ENCODE data around the gene BRD4. TPM values are rescaled to one million over a fixed set of nuclear protein-coding genes. Genes with fewer than 3 reads are reported as not detected.

Gene BRD4
- total RNA-seq, 2 experiments from 2014 or later = 106 to 126 TPM

- peaks cover 20% of the 10 kb centered on the region for H3K36me3 Mint-ChIP-seq (ENCODE audit: low read depth)
- H3K4me1 Mint-ChIP-seq = peaks cover 81% of the 10 kb centered on the region
- peak overlapping the region; percentile 67 for H3K27ac Mint-ChIP-seq
- DNase-seq = no peak
- intact Hi-C loops (cut with DNase I, micrococcal nuclease) = no loop called here
- ATAC-seq = no peak
- ChIA-PET POLR2A (no interaction called here), CTCF (interaction anchor here (1.2 kb wide), 1 partner anchor 22 kb away, joined by 3 read pairs; no protein-coding TSS in a partner anchor)
- H3K9me3 Mint-ChIP-seq (ENCODE audit: low read depth) = no peaks in the 10 kb centered on the region
- H3K27me3 Mint-ChIP-seq = no peaks in the 10 kb centered on the region
- H3K4me3 Mint-ChIP-seq = no peak overlapping the region
Measured at GRCh38 chr19:15313649-15314279, 18.6 kb downstream of the BRD4 start.

GRCh38 chr19:15307169-15307568 is 25.2 kb downstream of the BRD4 start:
- POLR2A ChIA-PET = interaction anchor here (0.9 kb wide), 1 partner anchor 9 kb away, joined by 6 read pairs; no protein-coding TSS in a partner anchor
- H3K27ac Mint-ChIP-seq = peak overlapping the region; percentile 40
- no peak for ATAC-seq
- CTCF ChIA-PET = interaction anchor here (2.0 kb wide), 1 partner anchor 10 kb away, joined by 7 read pairs; no protein-coding TSS in a partner anchor
- H3K27me3 Mint-ChIP-seq = no peaks in the 10 kb centered on the region
- DNase-seq = no peak
- peaks cover 19% of the 10 kb centered on the region for H3K36me3 Mint-ChIP-seq (ENCODE audit: low read depth)
- no peaks in the 10 kb centered on the region for H3K9me3 Mint-ChIP-seq (ENCODE audit: low read depth)
- intact Hi-C loops (cut with DNase I, micrococcal nuclease) = loop anchor here in 1 of 2 experiments (2.0 to 10.0 kb wide), 2 partner anchors 772 to 782 kb away; partner anchors contain the start of gene TECR
- H3K4me3 Mint-ChIP-seq = no peak overlapping the region
- H3K4me1 Mint-ChIP-seq = peaks cover 78% of the 10 kb centered on the region

- CTCF ChIA-PET = interaction anchor here (0.6 to 2.0 kb wide), 8 partner anchors 11 to 525 kb away, joined by 3 to 7 read pairs (median 4); no protein-coding TSS in a partner anchor
- POLR2A ChIA-PET = no interaction called here
- intact Hi-C loops (cut with DNase I, micrococcal nuclease) = loop anchor here in 1 of 2 experiments (2.0 to 10.0 kb wide), 2 partner anchors 773 to 781 kb away; partner anchors contain the start of gene TECR
- peaks cover 14% of the 10 kb centered on the region for H3K36me3 Mint-ChIP-seq (ENCODE audit: low read depth)
- no peaks in the 10 kb centered on the region for H3K27me3 Mint-ChIP-seq
- no peak overlapping the region for H3K4me3 Mint-ChIP-seq
- ATAC-seq (no peak), DNase-seq (no peak)
- H3K4me1 Mint-ChIP-seq = peaks cover 78% of the 10 kb centered on the region
- H3K27ac Mint-ChIP-seq = no peak overlapping the region
- no peaks in the 10 kb centered on the region for H3K9me3 Mint-ChIP-seq (ENCODE audit: low read depth)
Measured at GRCh38 chr19:15305582-15306334, 26.6 kb downstream of the BRD4 start.

GRCh38 chr19:15304140-15304705 is 28.1 kb downstream of the BRD4 start:
- ChIA-PET POLR2A (interaction anchor here (0.8 to 1.3 kb wide), 5 partner anchors 13 to 1557 kb away, joined by 3 to 5 read pairs (median 3); a partner anchor contains a TSS), CTCF (interaction anchor here (0.6 to 1.4 kb wide), 7 partner anchors 9 to 30 kb away, joined by 3 to 7 read pairs (median 4); no protein-coding TSS in a partner anchor)
- Mint-ChIP-seq H3K27me3 (no peaks in the 10 kb centered on the region), H3K36me3 (ENCODE audit: low read depth) (peaks cover 13% of the 10 kb centered on the region), H3K27ac (peak overlapping the region; percentile 95), H3K9me3 (ENCODE audit: low read depth) (no peaks in the 10 kb centered on the region), H3K4me1 (peaks cover 81% of the 10 kb centered on the region), H3K4me3 (peak overlapping the region; percentile 52)
- peak; percentile 65 for ATAC-seq
- DNase-seq = peak; percentile 76
- intact Hi-C loops (cut with DNase I, micrococcal nuclease) = loop anchor here in 1 of 2 experiments (1.0 to 10.0 kb wide), 2 partner anchors 27 to 779 kb away; partner anchors contain the start of gene TECR

- ATAC-seq (no peak), DNase-seq (no peak)
- no peaks in the 10 kb centered on the region for H3K27me3 Mint-ChIP-seq
- intact Hi-C loops (cut with DNase I, micrococcal nuclease) = loop anchor here in 1 of 2 experiments (10.0 kb wide), 1 partner anchor 778 kb away; the partner anchor contains the start of gene TECR
- H3K9me3 Mint-ChIP-seq (ENCODE audit: low read depth) = no peaks in the 10 kb centered on the region
- peaks cover 16% of the 10 kb centered on the region for H3K36me3 Mint-ChIP-seq (ENCODE audit: low read depth)
- ChIA-PET POLR2A (interaction anchor here (1.3 kb wide), 1 partner anchor 21 kb away, joined by 4 read pairs; no protein-coding TSS in a partner anchor), CTCF (interaction anchor here (0.7 to 1.4 kb wide), 9 partner anchors 8 to 1519 kb away, joined by 3 to 6 read pairs (median 4); no protein-coding TSS in a partner anchor)
- H3K27ac Mint-ChIP-seq = peak overlapping the region; percentile 95
- H3K4me3 Mint-ChIP-seq = peak overlapping the region; percentile 52
- H3K4me1 Mint-ChIP-seq = peaks cover 90% of the 10 kb centered on the region
Measured at GRCh38 chr19:15303105-15303780, 29.1 kb downstream of the BRD4 start.

GRCh38 chr19:15300533-15301197 is 31.7 kb downstream of the BRD4 start:
- ChIA-PET CTCF (interaction anchor here (0.6 to 1.6 kb wide), 6 partner anchors 9 to 33 kb away, joined by 3 to 6 read pairs (median 4); no protein-coding TSS in a partner anchor), POLR2A (interaction anchor here (0.6 to 1.0 kb wide), 8 partner anchors 8 to 156 kb away, joined by 3 to 9 read pairs (median 3); partner anchors contain the start of gene AKAP8)
- intact Hi-C loops (cut with DNase I, micrococcal nuclease) = loop anchor here (1.0 to 10.0 kb wide), 9 partner anchors 17 to 776 kb away; partner anchors contain the start of genes AKAP8 (in 1 of the 2), BRD4 (in 1 of the 2) and TECR (in 1 of the 2)

GRCh38 chr19:15299568-15300409 is 32.5 kb downstream of the BRD4 start:
- intact Hi-C loops (cut with DNase I, micrococcal nuclease) = loop anchor here (2.0 to 10.0 kb wide), 7 partner anchors 17 to 1452 kb away; partner anchors contain the start of genes AKAP8 (in 1 of the 2) and TECR (in 1 of the 2)
- Mint-ChIP-seq H3K36me3 (ENCODE audit: low read depth) (peaks cover 31% of the 10 kb centered on the region), H3K9me3 (ENCODE audit: low read depth) (no peaks in the 10 kb centered on the region), H3K27ac (peak overlapping the region; percentile 99), H3K27me3 (no peaks in the 10 kb centered on the region), H3K4me3 (peak overlapping the region; percentile 53), H3K4me1 (peaks cover 97% of the 10 kb centered on the region)
- CTCF ChIA-PET = interaction anchor here (1.1 to 3.1 kb wide), 4 partner anchors 8 to 17 kb away, joined by 3 to 12 read pairs (median 5); no protein-coding TSS in a partner anchor
- POLR2A ChIA-PET = interaction anchor here (0.7 to 1.0 kb wide), 2 partner anchors 30 to 43 kb away, joined by 3 to 4 read pairs; no protein-coding TSS in a partner anchor
- DNase-seq = no peak
- no peak for ATAC-seq

More at GRCh38 chr19:15300533-15301197, 31.7 kb downstream of the BRD4 start:
- Mint-ChIP-seq H3K9me3 (ENCODE audit: low read depth) (no peaks in the 10 kb centered on the region), H3K4me3 (peak overlapping the region; percentile 53), H3K4me1 (peaks cover 94% of the 10 kb centered on the region), H3K36me3 (ENCODE audit: low read depth) (peaks cover 24% of the 10 kb centered on the region), H3K27me3 (no peaks in the 10 kb centered on the region), H3K27ac (peak overlapping the region; percentile 99)
- peak; percentile 75 for ATAC-seq
- peak; percentile 64 for DNase-seq

GRCh38 chr19:15298847-15299567 is 33.3 kb downstream of the BRD4 start:
- POLR2A ChIA-PET = interaction anchor here (0.6 to 0.7 kb wide), 3 partner anchors 31 to 513 kb away, joined by 4 read pairs; no protein-coding TSS in a partner anchor
- Mint-ChIP-seq H3K4me3 (no peak overlapping the region), H3K27me3 (no peaks in the 10 kb centered on the region), H3K36me3 (ENCODE audit: low read depth) (peaks cover 34% of the 10 kb centered on the region), H3K27ac (peak overlapping the region; percentile 99), H3K4me1 (peaks cover 97% of the 10 kb centered on the region), H3K9me3 (ENCODE audit: low read depth) (no peaks in the 10 kb centered on the region)
- ATAC-seq = no peak
- no peak for DNase-seq
- CTCF ChIA-PET = interaction anchor here (1.0 to 3.1 kb wide), 3 partner anchors 9 to 16 kb away, joined by 3 to 12 read pairs (median 3); no protein-coding TSS in a partner anchor
- intact Hi-C loops (cut with DNase I, micrococcal nuclease) = loop anchor here in 1 of 2 experiments (5.0 kb wide), 1 partner anchor 1452 kb away; no protein-coding TSS in a partner anchor

Data from activated CD4-positive, alpha-beta T cell treated with anti-CD3 and anti-CD28 coated beads for 36 hours (primary cell).